ENCODE measurements around the gene DOCK2.

DOCK2 gene

GRCh38 chr5:169838688-169839087 lies 201.6 kb downstream of the DOCK2 start:
- no peak overlapping the region for H3K27ac ChIP-seq
- ChIA-PET POLR2A (ENCODE audit: low non-redundant PET) (no interaction called here), CTCF (no interaction called here)
- TF ChIP-seq CTCF (conservative IDR thresholded peaks at IDR 0.05; ENCODE audit: low read depth): no peak
- DNase-seq (ENCODE audit: low spot score): no peak

GRCh38 chr5:169840405-169840804 lies 203.3 kb downstream of the DOCK2 start:
- ChIA-PET POLR2A (ENCODE audit: low non-redundant PET) (no interaction called here), CTCF (interaction anchor here (1.1 kb wide), 1 partner anchor 292 kb away, joined by 4 read pairs; no protein-coding TSS in a partner anchor)
- no peak for TF ChIP-seq CTCF (conservative IDR thresholded peaks at IDR 0.05; ENCODE audit: low read depth)

GRCh38 chr5:169842699-169843098 lies 205.6 kb downstream of the DOCK2 start:
- ChIA-PET CTCF (interaction anchor here (0.7 to 0.9 kb wide), 2 partner anchors 11 to 1037 kb away, joined by 3 read pairs; no protein-coding TSS in a partner anchor), POLR2A (ENCODE audit: low non-redundant PET) (no interaction called here)
- no peak for TF ChIP-seq CTCF (conservative IDR thresholded peaks at IDR 0.05; ENCODE audit: low read depth)
- no peak for DNase-seq (ENCODE audit: low spot score)
- H3K27ac ChIP-seq: no peak overlapping the region

More at GRCh38 chr5:169840405-169840804, 203.3 kb downstream of the DOCK2 start:
- no peak for DNase-seq (ENCODE audit: low spot score)
- H3K27ac ChIP-seq: no peak overlapping the region

GRCh38 chr5:169847519-169847918 lies 210.4 kb downstream of the DOCK2 start:
- ChIA-PET CTCF (interaction anchor here (0.6 kb wide), 1 partner anchor 33 kb away, joined by 3 read pairs; no protein-coding TSS in a partner anchor), POLR2A (ENCODE audit: low non-redundant PET) (no interaction called here)
- no peak for TF ChIP-seq CTCF (conservative IDR thresholded peaks at IDR 0.05; ENCODE audit: low read depth)
- no peak for DNase-seq (ENCODE audit: low spot score)
- no peak overlapping the region for H3K27ac ChIP-seq

- POLR2A ChIA-PET (ENCODE audit: low non-redundant PET): no interaction called here
- H3K27ac ChIP-seq: no peak overlapping the region
- CTCF ChIA-PET: no interaction called here
- no peak for TF ChIP-seq CTCF (conservative IDR thresholded peaks at IDR 0.05; ENCODE audit: low read depth)
- DNase-seq (ENCODE audit: low spot score): no peak
Observed at GRCh38 chr5:169848271-169848670, 211.2 kb downstream of the DOCK2 start.

- no peak for DNase-seq (ENCODE audit: low spot score)
- ChIA-PET CTCF (no interaction called here), POLR2A (ENCODE audit: low non-redundant PET) (no interaction called here)
- H3K27ac ChIP-seq: no peak overlapping the region
- TF ChIP-seq CTCF (conservative IDR thresholded peaks at IDR 0.05; ENCODE audit: low read depth): no peak
Observed at GRCh38 chr5:169848792-169849191, 211.7 kb downstream of the DOCK2 start.

GRCh38 chr5:169850409-169850808 lies 213.3 kb downstream of the DOCK2 start:
- POLR2A ChIA-PET (ENCODE audit: low non-redundant PET): no interaction called here
- H3K27ac ChIP-seq: no peak overlapping the region
- no peak for DNase-seq (ENCODE audit: low spot score)
- CTCF ChIA-PET: interaction anchor here (0.7 kb wide), 1 partner anchor 147 kb away, joined by 4 read pairs; no protein-coding TSS in a partner anchor
- no peak for TF ChIP-seq CTCF (conservative IDR thresholded peaks at IDR 0.05; ENCODE audit: low read depth)
